GM19099 (cell line): Measurements from ENCODE around the gene TIE1.

Experiments used
- POLR2A ChIP-seq: IDR thresholded peaks from 3 replicates; pipeline ENCODE4 v1.6.1; 2011; ENCODE audit warnings: low read depth; ENCODE audit not compliant: insufficient read length; ENCODE audit errors: extremely low read depth

TIE1 gene

DNA sequence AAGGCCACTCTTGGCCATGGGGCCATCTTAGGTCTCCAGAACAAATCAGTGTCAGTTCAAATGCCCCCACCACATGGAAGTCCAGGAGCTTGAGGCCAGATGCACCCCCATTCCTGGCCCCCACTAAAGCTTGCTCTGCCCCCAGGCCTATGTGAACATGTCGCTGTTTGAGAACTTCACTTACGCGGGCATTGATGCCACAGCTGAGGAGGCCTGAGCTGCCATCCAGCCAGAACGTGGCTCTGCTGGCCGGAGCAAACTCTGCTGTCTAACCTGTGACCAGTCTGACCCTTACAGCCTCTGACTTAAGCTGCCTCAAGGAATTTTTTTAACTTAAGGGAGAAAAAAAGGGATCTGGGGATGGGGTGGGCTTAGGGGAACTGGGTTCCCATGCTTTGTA is 21.7 kb downstream of the TIE1 start:
- no peak for TF ChIP-seq POLR2A

DNA sequence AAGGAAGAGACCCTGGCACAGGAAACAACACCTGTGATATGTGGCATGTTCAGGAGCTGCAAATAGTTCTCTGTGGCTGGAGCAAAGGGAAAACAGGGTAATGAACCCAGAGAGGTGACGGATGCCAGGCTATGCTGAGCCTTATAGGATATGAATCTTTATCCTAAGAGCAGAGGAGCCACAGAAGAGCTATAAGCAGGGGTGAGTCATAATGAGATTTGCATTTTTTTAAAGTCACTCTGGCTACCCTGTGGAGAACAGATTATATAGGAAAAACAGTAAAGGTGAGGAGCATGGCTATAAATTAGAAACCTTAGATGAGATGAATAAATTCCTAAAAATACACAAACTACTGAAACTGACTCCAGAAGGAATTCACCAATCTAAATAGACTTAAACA is 24.0 kb downstream of the TIE1 start:
- no peak for TF ChIP-seq POLR2A

- no peak for TF ChIP-seq POLR2A
Measured at GRCh38 chr1:43325381-43325780, 24.6 kb downstream of the TIE1 start.

- no peak for TF ChIP-seq POLR2A
Measured at GRCh38 chr1:43327549-43328292, 26.9 kb downstream of the TIE1 start.

DNA sequence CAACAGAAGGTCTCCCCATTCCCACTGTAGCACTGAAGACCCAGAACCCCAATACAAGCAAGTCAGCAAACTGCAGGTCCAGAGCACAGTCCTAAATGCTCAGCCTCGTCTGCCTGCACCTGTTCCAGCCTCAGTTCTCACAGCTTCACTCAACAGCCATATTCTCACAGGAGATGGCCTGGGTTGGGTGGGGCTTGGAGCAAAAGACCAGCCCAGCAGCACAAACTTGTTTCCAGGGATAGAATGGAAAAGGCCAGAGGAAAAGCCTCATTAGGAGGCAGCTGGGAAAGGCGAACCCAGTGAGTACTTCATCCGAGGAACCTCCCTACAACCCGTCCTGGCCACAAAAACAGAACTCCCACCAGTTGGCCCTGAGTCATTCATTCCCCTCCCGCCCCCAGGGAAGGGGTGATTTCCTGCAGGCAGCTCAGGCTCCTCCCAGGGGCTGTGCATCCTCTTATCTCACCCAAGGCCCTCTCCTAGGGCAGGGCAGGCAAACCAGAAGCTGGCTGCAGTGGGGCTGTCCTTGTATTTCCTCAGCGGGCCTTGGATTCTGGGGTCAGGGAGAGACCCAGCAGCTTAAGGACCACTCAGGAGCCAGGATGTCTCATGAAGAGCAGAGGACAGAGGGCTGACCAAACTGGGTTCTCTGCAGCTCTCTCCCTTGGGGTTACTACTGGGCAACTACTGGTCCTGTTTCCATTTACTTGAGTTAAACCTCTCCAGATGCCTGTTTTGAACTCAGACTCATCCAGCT is 29.4 kb downstream of the TIE1 start:
- no peak for TF ChIP-seq POLR2A

- TF ChIP-seq POLR2A: no peak
Measured at GRCh38 chr1:43331688-43332087, 30.9 kb downstream of the TIE1 start.

DNA sequence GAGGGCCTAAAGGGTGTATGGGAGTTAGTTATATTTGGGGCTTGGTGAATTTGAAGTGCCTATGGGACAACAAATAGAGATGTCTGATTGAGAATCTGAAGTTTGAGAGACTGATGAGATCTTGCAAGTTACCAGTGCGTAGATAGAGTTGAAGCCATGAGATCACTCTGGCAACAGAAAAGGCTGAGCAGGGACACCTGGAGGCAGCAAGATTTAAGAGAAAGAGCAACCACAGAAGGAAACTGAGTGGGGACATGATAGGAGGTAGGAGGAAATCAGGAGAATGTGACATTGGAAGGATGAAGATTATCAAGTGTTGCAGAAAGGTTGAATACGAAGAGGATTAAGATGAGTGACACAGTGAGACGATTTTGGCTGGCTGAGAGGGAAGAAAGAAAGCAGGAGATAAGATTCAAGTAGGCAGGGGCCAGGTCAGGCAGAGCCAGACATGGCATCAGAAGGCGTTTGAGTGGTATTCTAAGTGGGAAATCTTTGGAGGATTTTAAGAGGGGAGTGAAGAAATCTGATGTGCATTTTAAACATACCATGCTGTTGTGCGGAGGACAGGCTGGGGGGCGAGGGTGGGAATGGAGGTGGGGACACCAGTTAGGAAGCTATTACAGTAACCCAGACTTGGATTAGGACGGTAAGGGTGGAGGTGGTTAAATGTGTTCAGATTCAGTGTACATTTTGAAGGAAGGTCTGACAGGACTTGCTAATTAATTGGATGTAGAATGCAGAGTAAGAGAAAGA is 33.8 kb downstream of the TIE1 start:
- TF ChIP-seq POLR2A: no peak

GRCh38 chr1:43337588-43337987 is 36.8 kb downstream of the TIE1 start, which contains the start of gene MPL:
Gene MPL (plus strand): TSS chr1:43337818. CDS start chr1:43337849, 31 bp downstream.
- no peak for TF ChIP-seq POLR2A

- TF ChIP-seq POLR2A: no peak
Measured at GRCh38 chr1:43338001-43338400, 37.2 kb downstream of the TIE1 start.

DNA sequence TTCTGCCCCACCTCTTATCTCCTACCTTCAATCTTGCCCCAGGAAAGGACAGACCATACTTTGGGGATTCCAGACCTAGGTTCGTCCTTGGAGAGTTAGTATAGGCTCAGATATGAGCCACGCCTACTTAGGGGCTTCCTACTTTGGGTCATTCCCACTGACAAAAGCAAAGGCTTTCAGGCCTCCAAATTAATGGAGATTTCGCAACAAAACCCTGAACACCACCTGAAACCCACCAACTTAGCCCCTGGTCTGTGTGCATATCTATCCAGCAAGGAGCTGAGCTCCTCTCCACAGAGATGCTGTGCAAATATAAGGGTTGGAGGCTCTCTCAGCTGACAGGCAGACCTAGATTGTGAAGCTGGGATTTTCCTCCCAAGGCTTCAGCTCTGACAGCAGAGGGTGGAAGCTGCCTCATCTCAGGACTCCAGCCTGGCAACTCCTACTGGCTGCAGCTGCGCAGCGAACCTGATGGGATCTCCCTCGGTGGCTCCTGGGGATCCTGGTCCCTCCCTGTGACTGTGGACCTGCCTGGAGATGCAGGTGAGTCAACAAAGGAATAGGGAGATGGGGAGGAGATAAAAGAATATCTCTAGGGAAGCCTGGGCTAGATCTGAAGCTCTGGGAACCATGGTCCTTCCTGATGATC is 38.9 kb downstream of the TIE1 start:
- no peak for TF ChIP-seq POLR2A

DNA sequence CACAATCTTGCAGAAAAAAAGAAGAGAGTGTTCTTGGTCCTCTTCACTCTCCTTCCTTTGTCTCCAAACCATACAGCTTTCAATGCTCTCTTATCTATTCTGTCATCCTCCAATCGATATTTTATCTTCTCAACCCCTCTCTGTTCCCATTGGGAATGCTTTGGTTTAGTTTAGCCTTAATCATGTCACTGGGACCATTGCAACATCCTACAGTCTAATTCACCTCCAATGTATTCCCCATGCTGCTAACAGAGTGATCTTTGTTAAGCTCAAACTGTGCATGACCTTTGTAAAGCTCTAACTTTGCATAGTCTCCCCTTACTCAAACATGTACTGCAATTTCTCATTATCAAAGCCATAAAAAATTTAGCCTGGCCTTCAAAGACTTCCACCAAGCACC is 39.8 kb downstream of the TIE1 start:
- TF ChIP-seq POLR2A: no peak

DNA sequence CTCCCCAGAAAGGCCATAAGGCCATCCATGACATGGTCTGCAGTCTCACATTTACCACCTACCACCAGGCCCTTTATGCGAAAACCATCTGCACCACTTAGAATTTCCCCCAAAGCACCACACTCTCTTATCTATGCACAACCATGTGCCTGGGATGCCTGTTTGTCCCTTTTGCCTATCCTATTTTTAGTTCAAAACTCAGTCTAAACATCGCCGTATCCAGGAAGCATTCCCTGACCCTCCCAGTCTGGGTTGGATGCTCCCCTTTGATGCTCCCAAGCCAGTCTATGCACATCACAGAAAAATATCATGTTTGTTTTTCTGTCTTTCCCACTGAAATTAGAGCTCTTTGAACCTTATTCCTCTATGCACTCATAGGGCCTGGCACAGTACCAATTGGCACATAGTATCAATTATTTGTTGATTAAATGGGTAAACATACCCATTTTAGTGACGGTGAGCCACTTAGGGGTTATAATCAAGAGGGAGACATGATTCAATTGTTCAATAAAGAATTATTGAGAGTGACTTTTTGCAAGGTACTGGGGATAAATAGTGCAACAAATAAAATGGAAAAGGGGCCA is 43.6 kb downstream of the TIE1 start:
- no peak for TF ChIP-seq POLR2A

DNA sequence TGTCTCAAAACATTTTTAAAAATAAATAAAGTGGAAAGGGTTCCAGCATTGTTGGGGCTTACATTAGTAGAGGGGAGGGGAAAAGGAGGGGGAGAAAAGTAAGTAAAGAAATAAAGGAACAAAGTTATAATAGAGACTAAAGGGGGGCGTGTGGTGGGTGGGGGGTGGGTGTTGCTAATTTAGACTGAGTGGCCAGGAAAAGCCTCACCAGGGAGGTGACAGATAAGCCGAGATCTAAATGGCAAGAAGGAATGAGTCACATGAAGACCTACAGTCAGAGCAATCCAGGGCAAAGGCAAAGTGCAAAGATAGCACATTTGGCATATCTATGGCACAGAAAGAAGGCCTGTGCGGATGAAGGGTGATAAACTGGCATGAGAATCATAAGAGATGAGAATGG is 44.3 kb downstream of the TIE1 start:
- no peak for TF ChIP-seq POLR2A

GRCh38 chr1:43346636-43347035 is 45.9 kb downstream of the TIE1 start:
- TF ChIP-seq POLR2A: no peak

DNA sequence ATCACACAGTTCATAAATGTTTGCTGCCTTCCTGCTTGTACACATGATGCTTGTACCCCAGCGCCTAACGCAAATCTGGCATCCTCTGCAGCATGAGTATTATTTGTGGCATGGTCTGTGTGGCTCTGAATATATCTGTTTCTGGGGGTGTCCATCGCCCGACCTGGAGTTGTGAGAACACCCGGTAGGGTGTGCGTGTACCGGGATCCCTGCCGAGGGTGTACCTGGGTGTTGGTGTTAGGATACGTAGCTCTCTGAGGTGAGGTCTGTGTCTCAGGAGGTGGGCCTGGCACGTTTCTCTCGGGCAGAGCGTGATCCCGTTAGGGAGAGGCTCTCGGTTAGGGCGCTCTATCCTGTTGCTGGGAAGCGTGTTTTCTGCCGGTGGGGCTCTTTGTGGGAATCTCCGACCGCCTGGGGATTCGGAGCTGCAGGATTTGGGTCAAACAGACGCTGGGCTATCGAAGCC is 47.6 kb downstream of the TIE1 start:
- TF ChIP-seq POLR2A: no peak
